HG02885 (cell line): ENCODE measurements around the gene TEX19.
"Not testable (repeated sequence)": the region's sequence is repeated elsewhere in the genome, so short reads cannot be mapped to it uniquely, and the experiment has no call there.

Source experiments
- ATAC-seq: cut with Tn5 transposase; IDR thresholded peaks from one replicate; pipeline ENCODE4 v1.9.1; 2021; ENCODE audit warnings: mild to moderate bottlenecking; ENCODE audit not compliant: unreplicated experiment, poor library complexity

The TEX19 gene

DNA sequence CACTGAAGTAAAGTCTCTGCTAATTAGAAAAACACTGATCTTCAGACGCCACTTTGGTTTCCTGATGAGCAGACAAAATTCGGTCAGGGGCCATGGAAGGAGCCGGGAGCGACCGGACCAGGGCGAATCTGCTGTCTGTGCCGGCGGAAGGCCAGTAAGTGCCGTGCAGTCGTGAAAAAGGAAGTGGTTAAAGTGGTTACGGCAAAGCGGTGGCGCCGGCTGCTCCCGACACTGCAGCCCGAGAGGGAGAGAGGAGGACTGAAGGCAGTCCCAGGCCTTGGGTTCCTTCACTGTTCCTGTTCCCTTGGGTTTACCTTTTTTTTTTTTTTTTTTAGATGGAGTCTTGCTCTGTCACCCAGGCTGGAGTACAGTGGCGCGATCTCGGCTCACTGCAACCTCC, 41.8 kb downstream of the TEX19 start:
- ATAC-seq: peak; percentile 45

GRCh38 chr17:82402865-82403264, 43.8 kb downstream of the TEX19 start:
- no peak for ATAC-seq

- no peak for ATAC-seq
These were observed 44.9 kb downstream of the TEX19 start for GRCh38 chr17:82403662-82404660.

DNA sequence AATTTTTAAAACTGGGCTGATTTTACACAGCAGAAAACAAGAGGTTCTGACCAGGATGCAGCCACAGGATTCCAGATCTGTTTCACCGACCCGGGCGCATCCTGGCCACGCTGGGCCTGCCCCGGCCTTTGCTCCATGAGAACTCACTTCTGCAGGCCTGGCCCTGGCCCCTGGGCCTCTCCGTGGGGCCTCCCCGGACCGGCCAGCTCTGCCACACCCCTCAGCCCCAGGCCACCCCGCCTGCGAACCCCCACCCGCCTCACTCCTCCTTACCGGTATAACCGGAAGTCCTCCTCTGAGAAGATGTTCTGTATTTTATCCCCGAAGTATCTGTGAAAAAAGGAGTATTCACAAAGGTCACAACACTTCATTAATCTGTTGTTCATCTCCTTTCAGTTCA, 46.0 kb downstream of the TEX19 start:
- ATAC-seq: no peak

DNA sequence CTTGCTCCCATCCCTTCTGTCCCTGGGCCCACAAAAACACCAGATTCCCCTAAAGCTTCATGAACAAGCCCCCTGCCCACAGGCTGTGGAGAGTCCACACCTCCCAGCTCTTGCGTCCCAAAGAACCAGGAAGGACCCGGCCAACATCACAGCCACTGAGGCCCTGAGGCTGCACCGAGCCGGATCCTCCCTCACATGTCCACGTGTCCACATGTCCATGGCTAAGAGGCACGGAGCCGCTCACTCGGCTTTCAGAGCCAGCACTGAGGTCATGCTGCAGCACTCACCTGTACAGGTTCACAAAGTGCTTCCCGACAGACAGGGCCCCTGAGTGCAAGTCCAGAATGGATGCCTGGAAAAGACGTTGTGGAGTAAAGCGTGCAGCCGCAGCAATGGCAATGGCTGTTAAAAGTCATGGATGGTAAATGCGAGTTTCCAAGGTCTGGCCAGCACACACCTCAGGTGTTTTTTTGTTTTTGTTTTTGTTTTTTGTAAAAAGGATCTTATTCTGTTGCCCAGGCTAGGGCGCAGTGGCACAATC, 47.2 kb downstream of the TEX19 start:
- no peak for ATAC-seq

DNA sequence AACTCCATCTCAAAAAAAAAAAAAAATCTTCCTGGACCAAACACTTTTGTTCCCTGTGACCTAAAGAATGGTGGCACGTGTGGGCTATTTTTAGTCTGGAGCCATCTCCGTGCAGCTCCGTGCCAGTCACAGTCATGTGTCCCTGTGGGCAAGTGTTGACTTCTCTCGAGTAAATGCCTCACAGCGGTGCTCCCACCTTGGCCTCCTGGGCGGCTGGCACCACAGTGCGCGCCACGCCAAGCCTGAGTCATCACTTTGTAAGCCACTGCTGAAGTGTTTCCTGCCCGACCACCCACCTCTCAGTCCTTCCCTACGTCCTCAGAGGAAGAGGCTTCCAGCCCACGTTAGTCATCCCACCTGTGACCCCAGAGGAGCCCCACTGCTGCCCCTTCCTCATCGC, 48.2 kb downstream of the TEX19 start:
- no peak for ATAC-seq

GRCh38 chr17:82408288-82408937, 49.4 kb downstream of the TEX19 start:
- no peak for ATAC-seq

DNA sequence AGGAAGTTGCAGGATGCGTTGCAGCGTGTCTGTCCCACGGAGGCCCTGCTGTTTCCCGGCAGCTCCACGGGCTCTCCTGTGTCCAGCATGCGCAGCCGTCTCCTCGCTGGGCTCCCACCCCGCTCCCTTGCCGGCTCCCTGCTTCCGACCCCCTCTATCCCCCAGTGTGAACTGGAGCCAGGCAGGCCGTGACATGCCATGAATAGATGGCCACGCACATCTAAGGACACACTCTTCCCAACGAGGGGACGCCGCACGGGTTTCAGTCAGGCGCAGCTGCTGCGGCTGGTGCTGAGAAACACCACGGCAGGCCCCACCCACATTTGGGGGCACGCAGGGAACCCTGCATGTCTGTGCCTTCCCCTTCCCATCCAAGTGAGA, 49.9 kb downstream of the TEX19 start:
- ATAC-seq: no peak

GRCh38 chr17:82410014-82410716, 51.1 kb downstream of the TEX19 start:
- ATAC-seq: no peak

DNA sequence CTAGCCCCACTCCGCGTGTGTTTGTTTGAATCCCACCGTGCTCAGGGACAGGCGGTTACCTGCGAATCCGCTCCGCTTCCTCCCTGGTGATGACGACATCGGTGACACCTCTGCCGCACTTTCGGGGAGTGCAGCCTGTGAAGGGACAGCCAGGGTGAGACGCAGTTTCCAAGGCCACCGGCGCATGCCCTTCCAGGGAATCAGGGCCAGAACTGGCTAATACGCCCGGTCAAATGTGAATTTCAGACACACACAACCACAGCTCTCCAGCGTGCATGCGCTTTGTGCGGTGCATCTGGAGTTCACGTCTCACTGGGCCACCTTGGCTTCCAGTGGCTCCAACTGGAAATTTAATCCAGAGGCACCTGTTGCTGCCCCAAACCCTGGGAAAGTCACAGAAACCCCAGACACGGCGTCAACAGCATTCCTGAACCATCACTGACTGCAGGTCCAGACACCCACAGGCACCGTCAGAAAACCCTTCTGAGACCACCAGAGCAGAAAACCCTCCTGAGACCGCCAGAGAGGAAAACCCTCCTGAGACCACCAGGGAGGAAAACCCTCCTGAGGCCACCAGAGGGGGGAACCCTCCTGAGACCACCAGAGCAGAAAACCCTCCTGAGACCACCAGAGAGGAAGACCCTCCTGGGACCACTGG, 52.5 kb downstream of the TEX19 start:
- no peak for ATAC-seq

DNA sequence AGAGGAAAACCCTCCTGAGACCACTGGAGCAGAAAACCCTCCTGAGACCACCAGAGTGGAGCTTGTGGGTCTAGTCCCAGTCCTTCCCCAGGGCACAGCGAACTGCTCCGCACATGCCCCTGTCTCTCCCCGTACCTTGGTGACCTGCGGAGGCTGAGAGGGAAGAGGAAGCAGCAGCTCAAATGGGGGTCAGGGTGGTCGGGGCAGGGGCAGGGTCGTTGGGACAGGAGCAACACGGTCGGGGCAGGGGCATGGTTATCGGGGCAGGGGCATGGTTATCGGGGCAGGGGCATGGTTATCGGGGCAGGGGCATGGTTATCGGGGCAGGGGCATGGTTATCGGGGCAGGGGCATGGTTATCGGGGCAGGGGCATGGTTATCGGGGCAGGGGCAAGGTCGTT, 53.0 kb downstream of the TEX19 start:
- not testable (repeated sequence) for ATAC-seq

DNA sequence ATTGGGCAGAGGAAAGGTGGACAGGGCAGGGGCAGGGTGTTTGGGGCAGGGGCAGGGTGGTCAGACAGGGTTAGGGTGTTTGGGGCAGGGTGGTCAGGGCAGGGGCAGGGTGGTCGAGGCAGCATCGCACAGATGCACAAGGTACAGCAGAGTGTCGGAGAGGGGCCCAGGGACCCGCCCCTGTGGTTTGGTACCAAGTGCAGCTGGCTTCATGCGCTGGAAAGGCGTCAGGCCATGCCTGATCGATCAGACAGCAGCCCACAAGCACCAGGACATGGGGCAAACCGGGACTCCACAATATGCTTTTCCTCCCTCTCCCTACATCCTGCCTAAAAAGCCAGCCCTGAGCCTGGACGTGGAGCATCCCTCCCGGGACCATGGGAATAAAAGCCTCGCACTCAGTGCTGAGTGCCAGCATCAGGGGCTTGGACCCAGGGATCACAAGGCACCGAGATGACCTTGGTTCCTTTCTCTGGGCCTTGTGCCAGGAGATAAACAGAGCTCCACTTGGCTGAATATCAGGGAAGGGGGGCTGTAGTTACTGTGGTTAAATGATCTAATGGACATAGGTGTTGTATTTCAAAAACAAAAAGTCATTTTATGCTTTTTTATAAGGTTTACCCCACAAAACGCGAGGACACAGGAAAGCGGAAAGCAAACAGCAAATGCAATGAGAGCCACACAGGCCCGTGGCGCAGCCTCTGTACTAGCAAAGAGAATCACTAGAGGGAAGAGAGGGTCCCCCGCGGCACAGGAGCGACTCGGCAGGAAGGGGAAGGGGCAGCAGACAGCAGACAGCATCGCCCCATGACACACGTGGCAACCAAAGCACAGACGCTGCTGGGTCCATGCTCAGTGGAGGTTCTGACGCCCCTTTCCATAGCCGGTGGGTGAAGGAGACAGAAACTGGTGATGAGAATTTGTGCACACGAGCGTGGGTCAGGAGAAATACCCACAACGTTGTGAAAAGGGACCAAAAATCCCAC, 53.8 kb downstream of the TEX19 start:
- ATAC-seq: no peak
